ENCODE results near the gene ARHGAP10.
"Not testable (repeated sequence)": the region's sequence is repeated elsewhere in the genome, so short reads cannot be mapped to it uniquely, and the experiment has no call there.

The ARHGAP10 gene

DNA sequence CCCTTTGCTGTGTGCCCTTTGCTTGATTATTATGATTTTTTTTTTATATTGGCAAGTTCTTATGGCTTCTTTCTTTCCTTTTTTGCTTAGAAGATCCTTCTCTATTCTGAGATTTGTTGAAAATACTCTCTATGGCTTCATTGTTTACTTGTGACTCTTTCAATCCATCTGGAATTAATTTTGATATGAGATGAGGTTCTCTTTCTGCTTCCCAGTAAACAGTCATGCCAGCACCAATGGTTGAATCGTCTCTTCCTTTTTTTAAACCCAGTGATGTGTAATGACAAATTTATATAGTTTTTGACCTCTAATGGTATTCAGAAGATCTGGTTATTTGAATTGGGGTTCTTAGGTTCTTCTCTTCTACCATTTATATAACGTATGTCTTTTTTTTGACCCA is 121.8 kb downstream of the ARHGAP10 start:
- no peak for DNase-seq

DNA sequence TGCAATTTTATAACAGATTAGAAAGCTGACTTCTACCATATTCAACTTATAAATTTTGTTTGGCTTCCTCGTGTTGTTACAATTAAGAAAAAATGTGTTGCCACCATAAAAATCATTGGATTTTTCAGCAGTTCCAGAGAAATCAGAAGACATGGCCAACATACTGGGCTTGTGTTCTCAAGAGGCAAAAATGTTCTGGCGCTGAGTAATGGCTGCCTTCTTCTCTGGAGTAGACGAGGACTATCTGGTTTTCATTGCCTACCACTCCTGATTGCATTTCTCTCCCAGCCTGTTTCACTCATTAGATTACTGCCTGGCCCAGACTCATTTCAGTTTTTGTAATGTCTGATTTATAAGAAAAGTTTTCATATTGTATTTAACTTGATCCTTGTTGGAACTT is 122.3 kb downstream of the ARHGAP10 start:
- DNase-seq = no peak

DNA sequence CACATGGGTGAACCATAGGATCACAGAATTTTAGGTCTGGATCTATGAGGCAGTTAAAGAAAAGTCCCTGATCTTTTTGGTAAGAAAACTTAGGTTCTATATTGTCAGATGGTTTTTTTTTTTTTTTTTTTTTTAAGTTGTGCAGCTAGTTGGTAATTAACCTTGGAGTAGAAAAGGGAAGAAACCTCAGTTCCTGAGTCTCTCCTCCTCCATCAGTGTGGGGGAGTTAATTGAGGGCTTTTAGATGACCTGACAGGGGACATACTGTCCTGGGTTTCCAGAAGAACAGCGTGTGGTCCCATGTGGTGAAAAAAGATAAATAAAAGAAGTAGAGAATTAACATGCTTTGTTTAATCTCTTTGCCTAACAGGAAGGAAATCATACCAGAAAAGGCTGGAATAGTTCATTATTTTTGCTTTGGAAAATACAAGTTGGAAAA is 123.7 kb downstream of the ARHGAP10 start:
- DNase-seq = no peak

DNA sequence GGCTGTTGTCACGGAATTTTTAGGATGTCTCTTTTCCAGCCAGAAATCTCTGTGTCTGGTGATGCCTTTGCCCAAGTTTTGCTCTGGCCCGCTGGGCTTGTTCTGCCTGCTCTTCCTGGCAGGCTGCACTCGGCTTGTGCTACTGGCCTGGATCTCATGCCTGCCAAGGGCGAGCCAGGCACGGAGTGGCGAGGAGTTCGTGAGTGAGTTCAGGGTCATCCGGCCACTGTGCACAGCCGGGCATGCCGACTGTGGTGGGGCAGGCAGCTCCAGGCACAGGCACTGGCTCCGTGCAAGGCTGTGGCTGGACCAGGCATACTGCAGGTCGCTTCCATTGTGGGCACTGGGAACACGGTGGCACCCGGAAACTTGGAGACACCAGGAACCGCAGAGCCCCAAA is 129.1 kb downstream of the ARHGAP10 start:
- no peak for DNase-seq

DNA sequence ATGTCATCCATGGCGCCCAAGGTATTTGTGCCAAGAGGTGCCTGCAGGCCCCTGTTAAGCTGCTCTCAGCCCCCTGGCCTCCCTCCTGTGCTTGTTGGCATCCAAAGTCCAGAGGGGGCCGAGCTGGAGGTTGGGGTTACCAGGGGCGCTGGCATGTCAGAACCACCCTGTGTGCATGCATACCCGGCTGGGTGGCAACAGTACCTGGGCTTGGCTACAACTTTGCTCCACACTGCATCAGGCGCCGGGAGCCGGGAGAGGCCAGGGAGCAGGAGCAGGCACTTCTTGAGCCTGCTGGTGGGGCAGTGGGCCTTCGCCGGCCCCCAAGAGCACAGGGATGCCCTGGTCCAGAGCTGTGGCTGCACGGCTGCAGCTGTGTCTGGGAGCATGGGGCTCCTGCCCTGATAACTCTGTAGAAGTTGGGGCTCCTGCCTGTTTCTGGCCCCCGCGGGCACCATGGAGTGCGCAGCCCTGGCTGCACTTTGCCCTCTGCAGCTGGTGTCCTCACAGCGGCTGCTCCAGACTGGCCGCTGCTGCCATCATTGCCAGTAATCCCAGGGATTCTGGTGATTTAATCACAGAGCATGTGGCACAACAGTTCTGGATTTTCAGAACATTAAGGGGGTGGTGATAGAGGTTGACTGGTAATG is 130.3 kb downstream of the ARHGAP10 start:
- DNase-seq = no peak

DNA sequence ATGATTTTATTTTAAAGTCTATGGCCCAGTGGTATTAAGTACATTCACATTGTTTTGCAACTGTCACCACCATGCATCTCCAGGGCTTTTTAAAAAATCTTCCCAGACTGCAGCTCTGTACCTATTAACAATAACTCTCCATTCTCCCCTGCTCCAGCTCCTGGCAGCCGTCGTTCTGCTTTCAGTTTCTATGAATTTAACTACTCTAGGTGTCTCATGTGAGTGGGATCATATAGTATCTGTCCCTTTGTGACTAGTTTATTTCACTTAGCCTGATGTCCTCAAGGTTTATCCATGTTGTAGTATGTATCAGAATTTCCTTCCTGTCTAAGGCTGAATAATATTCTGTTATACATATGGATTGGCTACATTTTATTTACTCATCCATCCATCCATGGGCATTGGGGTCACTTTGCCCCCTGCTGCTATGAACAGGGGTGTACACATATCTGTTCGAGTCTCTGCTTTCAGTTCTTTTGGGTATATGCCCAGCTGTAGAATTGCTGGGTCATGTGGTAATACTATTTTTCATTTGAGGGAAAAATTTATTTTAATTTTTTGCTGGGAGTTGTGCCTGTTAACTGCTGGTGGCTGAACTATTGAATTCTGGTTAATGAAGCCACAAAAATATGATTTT is 131.3 kb downstream of the ARHGAP10 start:
- DNase-seq = no peak

DNA sequence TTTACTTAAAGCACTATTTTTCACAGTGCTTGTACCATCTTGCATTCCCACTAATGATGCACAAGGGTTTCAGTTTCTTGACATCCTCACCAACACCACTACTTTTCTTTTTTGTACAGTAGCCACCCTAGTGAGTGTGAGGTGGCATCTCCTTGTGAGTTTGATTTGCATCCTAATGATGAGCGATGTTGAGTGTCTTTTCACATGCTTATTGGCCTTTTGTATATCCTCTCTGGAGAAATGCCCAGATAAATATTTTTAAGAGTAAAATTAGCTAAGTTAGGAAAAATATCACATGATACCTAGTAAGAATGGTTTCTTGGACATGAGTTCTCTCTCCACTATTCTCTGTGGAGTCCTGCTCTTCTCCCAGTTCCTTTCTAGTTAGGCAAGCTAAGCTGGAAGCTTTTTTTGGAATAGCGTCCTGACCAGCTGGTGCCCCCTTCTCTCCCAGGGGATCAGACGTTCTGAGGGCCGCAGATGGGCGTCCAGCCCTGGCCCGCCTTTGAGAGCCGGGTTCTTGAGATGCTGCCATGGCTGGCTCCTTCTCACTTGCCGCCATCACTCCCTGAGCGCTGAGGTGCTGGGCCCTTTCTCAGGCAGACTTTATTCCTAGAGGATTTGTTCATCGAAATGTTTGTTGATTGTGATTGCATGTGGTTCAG is 132.1 kb downstream of the ARHGAP10 start:
- DNase-seq = no peak

DNA sequence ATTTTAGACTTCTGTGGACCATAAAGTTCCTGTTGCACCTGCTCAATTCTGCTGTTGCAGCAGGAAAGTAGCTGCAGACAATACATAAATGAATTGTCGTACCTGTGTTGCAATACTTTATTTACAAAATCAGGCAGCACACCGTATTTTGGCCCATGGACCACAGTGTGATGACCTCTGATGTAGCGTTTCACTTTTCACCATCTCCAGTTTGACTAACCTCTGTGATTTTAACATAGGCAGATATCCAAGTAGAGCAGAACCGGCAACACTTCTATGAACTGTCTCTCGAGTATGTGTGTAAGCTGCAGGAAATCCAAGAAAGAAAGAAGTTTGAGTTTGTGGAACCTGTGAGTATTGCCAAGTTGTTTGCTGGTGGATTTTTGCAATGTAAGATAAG is 132.7 kb downstream of the ARHGAP10 start:
- DNase-seq = no peak

DNA sequence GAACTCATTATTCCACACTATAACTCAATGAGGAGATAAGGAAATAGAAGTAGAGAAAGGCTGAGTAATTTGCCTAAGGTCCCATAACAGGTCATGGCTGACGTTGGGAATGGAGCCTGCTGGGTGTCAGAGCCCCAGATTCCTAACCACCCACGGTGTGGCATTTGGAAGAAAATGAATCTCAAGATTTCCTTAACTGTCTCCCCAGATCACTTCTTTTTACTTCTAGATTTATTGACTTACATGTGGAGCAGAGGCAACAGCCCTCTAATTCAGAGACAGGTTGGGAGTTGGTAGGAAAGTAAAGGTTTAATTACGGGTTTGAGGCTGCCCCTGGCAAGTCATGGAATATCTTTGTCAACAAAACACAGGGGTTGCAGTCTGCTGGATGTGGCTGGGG is 134.0 kb downstream of the ARHGAP10 start:
- no peak for DNase-seq

DNA sequence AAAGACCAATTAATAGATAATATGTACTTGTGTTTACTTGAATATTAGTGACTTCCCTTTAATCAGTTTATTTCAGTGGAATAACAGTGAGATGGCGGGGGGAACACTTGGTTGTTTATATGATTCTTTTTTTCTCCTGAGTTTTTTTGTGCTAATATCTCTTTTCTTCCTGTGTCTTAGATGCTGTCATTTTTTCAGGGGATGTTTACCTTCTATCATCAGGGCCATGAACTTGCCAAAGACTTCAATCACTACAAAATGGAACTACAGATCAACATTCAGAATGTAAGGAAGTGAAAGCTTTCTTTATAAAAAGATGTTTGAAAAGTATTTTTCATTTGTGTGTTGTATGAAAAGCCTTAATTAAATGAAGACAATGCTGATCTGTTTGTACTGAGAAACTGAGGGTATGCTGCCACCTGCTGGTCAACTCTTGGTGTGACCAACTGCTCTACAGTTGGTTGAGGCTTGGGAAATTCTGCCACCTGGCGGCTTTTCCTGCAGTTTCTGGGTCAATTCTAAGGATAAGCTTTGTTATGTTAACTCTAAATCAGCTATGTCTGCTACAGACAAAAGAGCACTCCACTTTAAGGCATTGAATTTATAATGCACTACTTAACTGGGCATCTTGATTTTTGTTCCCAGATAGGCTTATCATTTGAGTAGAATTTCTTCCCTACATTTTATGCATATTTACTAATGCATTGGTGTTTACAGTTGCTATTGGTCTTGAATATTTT is 134.8 kb downstream of the ARHGAP10 start:
- DNase-seq = peak; percentile 88

DNA sequence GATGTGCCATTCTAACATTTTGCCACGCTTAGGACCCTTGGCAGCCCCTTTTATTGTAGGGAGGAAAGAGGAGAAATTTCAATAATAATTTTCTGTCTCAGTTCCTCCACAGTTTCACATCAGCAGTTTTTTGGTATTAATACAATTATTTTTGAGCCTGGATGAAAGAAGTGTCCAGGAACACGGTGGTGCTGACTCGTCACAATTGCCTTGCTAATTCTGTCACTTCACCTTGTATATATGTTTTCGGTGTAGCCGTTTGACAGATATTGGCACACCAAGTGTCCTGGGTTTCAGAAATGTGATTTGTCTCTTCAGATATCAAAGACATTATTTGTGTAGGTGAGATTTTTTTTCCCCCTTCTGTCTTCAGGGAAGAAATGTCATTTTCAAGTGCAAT is 142.2 kb downstream of the ARHGAP10 start:
- no peak for DNase-seq

DNA sequence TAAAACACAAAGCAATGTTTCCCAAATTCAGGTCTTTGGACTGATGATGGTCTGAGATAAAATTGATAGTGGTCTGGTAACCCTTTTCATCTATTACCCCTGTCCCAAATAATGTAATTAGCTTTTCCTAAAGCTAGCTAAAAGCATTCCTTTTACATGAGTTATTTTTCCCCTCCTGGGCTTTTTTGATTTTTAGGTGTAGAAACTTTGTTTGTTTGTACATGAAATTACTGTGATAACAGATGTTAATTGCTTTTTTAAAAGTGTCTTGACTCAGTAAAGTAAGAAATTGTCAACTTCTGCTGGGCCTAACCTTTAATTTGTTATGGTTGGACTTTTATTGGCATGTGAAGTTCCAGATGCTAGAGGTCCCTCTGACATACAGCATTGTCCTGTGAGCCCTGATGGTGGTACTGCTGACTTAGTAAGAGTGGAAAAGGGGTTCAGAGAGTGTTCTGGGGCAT is 145.5 kb downstream of the ARHGAP10 start:
- DNase-seq = no peak

DNA sequence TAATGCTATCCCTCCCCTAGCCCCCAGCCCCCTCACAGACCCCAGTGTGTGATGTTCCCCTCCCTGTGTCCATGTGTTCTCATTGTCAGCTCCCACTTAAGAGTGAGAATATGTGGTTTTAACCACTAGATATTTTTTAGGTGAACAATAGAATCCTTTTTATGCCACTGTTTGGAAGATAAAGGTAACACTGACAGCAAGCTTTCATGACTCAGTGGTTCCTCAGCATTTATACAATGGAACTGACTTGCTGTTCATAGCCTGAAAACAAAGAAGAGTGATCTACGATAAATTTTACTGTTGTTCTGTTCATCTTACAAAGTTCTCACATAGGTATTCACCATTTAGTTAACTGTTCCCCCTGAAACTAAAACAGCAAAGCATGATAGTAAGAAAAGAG is 147.8 kb downstream of the ARHGAP10 start:
- DNase-seq = no peak

DNA sequence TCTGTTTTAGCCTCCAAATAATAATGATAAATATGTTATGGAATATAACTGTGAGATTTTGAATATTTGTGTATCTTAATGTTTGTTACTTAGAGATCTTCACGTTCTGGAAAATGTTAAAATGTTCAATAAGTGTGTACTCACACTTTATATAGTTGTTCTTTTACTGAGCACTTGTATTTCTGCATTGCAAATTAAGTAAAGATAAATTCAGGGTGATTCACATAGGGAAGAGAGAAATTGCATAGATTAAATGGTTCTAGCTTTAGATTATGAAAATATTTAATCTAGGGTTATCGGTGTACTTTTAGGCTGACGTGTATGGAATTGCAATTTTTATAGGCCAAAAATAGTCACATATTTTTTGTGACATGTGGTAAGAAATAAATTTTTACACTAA is 148.6 kb downstream of the ARHGAP10 start:
- DNase-seq = no peak

DNA sequence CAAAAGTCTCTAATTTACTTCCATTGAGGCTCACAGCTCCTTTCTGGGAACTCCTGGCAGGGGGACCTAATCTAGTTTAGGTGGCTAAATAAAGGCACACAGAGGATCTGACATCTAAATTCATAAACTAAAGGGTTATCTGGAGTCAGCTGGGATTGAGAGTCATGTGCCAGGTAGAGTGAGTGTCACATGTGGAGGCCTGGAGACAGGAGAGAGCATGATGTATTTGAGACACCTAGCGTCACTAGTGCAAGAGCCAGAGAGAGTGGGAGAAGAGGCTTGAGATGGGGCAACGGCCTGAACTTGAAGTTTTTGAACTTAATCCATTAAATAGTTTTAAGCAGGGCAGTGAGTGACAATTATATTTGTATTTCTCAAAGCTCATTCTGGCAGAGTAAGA is 152.6 kb downstream of the ARHGAP10 start:
- no peak for DNase-seq

DNA sequence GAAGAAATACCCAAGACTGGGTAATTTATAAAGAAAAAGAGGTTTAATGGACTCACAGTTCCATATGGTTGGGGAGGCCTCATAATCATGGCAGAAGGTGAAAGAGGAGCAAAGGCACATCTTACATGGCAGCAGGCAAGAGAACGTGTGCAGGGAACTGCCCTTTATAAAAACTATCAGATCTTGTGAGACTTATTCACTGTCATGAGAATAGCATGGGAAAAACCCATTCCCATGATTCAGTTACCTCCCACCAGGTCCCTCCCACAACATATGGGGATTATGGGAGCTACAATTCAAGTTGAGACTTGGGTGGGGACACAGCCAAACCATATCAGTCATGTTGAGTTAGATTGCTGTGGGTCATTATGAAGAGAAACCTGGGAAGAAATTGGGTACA is 153.3 kb downstream of the ARHGAP10 start:
- DNase-seq = not testable (repeated sequence)

DNA sequence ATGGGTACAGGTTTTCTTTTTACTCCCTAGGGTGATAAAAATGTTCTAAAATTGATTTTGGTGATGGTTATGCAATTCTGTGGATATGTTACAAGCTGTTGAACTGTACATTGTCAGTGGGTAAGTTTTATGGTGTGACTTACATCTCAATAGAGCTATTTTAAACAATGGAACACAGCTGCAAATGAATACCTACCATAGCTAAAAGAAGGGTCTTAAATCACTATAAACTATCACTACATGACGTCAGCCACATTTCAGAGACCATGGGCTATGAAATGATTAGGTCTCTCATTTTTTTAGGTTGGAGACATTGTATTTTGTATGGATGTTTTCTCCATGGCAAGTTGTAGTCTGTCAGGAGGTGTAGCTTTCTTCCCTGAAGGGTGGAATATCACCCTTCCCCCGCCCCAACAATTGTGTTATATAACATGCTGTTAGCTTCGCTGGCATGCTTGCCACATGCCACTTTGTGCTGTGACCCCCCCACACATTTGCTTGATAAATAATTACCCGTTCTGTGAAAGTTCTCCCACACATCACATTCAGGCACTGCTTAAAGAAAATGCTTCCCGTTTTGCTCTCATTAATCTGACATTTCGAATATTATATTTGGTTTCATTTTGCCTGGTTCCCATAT is 159.7 kb downstream of the ARHGAP10 start:
- no peak for DNase-seq

DNA sequence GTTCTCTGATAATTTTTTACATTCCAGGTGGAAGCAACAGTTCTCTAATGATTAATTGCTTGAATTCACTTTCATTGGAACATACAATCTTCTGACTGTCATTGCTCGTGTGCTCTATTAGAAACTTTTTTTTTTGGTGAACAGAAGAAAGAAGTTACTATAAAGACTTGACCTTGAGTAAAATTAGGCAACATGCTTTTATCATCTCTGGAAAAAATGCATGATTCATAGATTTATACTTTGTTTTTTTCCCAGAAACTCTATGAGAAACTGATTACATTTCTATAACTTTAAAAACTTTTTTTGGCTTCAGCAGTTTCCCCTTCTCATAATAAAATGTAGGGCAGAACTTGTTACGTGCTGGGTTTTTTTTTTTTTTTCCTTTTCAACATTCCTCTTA is 167.6 kb downstream of the ARHGAP10 start:
- DNase-seq = no peak

DNA sequence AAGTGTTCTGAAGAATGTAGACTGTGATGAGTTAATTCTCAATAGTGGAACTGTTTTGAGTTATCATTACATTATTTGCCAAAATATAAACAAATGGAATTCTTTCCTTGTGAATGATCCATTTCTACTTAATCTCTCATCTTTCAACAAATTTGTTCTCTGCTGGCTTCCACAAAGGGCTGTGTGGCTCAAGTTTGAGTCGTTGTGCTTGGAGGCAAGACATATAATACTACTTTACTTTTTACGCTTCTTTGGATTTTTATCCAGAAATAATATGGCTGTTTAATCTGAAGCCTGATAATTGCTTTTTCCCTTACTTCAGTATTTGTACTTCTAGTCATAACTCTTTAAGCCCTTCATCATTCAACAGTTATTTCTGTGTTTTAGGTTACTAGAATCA is 169.5 kb downstream of the ARHGAP10 start:
- DNase-seq = no peak

DNA sequence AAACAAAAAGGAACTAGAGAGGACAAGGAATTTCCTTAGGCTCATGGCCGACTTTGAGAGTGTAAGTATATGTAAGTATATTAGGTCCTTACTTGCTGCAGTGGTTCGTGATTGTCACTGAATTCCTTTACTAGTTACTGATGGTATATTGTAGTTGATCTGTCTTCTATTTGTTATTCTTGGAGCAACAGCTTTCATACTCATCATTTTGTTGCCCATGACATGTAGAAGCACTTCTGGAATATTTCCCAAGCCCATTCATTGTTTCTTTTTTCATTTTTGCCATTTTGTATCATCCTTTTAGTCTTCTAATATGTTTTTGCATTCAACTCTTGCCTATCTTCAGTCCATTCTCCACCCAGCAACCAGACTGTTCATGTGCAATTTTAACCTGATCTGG is 170.0 kb downstream of the ARHGAP10 start:
- no peak for DNase-seq

DNA sequence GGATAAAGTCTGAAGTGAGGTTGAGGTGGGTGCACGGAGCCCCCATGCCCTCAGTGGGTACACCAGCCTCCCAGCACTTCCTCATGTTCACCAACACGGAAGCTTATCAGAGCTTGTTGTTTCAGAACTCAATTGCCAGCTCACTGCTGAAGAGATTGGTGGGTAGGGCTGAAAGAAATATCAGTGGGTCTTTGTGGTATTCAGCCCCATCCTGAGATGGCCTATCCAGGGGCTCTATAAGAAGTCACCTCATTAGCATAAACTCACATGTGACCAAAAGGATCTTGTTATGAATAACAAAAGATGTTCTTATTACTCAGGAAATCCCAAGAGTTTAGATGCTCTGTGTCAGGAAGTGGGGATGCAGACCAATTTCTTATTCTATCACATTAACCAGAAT is 177.3 kb downstream of the ARHGAP10 start:
- DNase-seq = no peak

DNA sequence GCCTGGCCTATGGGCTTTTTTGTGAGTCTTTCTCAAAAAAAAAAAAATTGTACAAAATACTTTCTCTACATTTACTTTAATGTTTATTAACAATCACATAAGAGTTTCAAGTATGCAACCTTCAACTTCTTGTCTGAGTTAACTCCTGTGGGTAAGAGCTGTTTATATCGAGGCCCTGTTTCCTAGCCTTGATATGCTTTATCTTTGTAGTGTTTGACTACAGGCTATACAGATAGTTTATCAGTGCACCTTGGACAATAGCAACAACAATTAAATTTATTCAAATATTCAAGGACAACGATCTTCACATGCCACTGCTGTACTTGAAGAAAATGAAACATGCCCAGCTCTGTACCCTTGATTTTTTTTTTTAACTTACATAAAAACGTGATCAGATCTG is 178.4 kb downstream of the ARHGAP10 start:
- DNase-seq = no peak

DNA sequence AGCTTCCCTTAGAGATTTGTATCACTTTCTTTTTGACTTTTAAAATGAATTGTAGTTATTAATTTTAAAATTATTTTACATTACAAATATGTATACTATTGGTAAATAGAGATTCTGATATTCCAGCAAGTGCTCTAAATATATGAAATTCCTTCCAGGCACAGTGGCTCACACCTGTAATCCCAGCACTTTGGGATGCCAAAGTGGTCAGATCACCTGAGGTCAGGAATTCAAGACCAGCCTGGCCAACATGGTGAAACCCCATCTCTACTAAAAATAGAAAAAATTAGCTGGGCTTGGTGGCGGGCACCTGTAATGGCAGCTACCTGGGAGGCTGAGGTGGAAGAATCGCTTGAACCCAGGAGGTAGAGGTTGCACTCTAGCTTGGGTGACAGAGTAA is 180.2 kb downstream of the ARHGAP10 start:
- not testable (repeated sequence) for DNase-seq

Data from RPMI8226 (cell line).